HepG2 (cell line): ENCODE measurements around the gene ST7L. TPM values are rescaled to one million over a fixed set of nuclear protein-coding genes. Genes with fewer than 3 reads are reported as not detected.

Experiments
- ATAC-seq: fragments of 200-7000 bp; cut with Tn5 transposase; 3 replicates; pipeline ENCODE4 v1.9.1; 2020; ENCODE audit warnings: mild to moderate bottlenecking, moderate library complexity
- BruUV-seq: library from RNA; stranded (reverse); fragments of 400-500 nt; replicated peaks from 2 replicates; lab custom pipeline; 2021; lab: Mats Ljungman, UMichigan
- CTCF ChIA-PET: fragments of 300-600 bp; formaldehyde crosslinking; extraction: SDS; loops from one replicate; lab custom pipeline; 2021; ENCODE audit warnings: low total read pairs, inconsistent platforms, low intra/inter-chr PET ratio; lab: Yijun Ruan, JAX
- POLR2A ChIA-PET: fragments of 350-600 bp; sonication (Branson Sonifier 250); formaldehyde crosslinking; loops from one replicate; lab custom pipeline; 2020; ENCODE audit warnings: antibody characterized with exemption, inconsistent platforms; lab: Yijun Ruan, JAX
- DNase-seq: peaks from one replicate; pipeline ENCODE4 v3.0.0-alpha.2; 2015; ENCODE audit warnings: low spot score
- FAIRE-seq: peaks from 3 replicates; lab custom pipeline; 2011; peaks lifted over from hg19 to GRCh38; lab: Jason Lieb, UNC
- H2AFZ ChIP-seq: one replicate; pipeline ENCODE4 v1.6.1; 2011; ENCODE audit warnings: low read length, inconsistent platforms
- H3K27ac ChIP-seq: fragments of 300-600 bp; 3 replicates; pipeline ENCODE4 v1.8.0; 2011; ENCODE audit warnings: mixed run types, mild to moderate bottlenecking, mixed read lengths, low read length, inconsistent platforms; ENCODE audit not compliant: insufficient read depth; ENCODE audit errors: extremely low read length
- H3K27me3 ChIP-seq, 2 experiments: fragments of 200-600 bp in 1 of 2; 2 replicates in 1 of 2; 3 replicates in 1 of 2; pipeline versions ENCODE4 v1.6.0 to v1.8.0; 2011; ENCODE audit warnings: low read length in 2 of 2, mild to moderate bottlenecking in 2 of 2, moderate library complexity in 2 of 2, inconsistent platforms in 1 of 2; ENCODE audit not compliant: insufficient read depth in 2 of 2, control insufficient read depth in 1 of 2
- H3K36me3 ChIP-seq, 2 experiments: fragments of 200-600 bp in 1 of 2; replicated peaks in 1 of 2; 2 replicates in 1 of 2; 3 replicates in 1 of 2; pipeline versions ENCODE4 v1.5.1 to v1.8.0; 2011; ENCODE audit warnings: low read length in 2 of 2, inconsistent platforms in 1 of 2; ENCODE audit not compliant: insufficient read depth in 2 of 2, control insufficient read depth in 1 of 2
- H3K4me1 ChIP-seq: 2 replicates; pipeline ENCODE4 v1.5.1; 2012; ENCODE audit warnings: low read length, inconsistent platforms; ENCODE audit not compliant: insufficient read depth
- H3K4me2 ChIP-seq: 2 replicates; pipeline ENCODE4 v1.6.0; 2011; ENCODE audit warnings: low read depth, low read length, inconsistent platforms
- H3K4me3 ChIP-seq, 3 experiments: fragments of 200-600 bp in 1 of 3; sonication (generic), shearing (Covaris generic) in 1 of 3; replicated peaks in 1 of 3; 2 replicates each; pipeline ENCODE4 v1.5.1; 2011 to 2016; ENCODE audit warnings: low read length in 3 of 3, inconsistent platforms in 2 of 3, low read depth in 2 of 3, mild to moderate bottlenecking in 2 of 3, control low read depth in 1 of 3, mixed read lengths in 1 of 3; ENCODE audit not compliant: insufficient read depth in 1 of 3
- H3K79me2 ChIP-seq: one replicate; pipeline ENCODE4 v1.6.1; 2011; ENCODE audit warnings: low read length, inconsistent platforms; ENCODE audit not compliant: insufficient read depth
- H3K9ac ChIP-seq: 2 replicates; pipeline ENCODE4 v1.6.0; 2011; ENCODE audit warnings: mild to moderate bottlenecking, low read depth, low read length, inconsistent platforms; ENCODE audit not compliant: insufficient read depth
- H3K9me3 ChIP-seq: 2 replicates; pipeline ENCODE4 v1.5.1; 2012; ENCODE audit warnings: mild to moderate bottlenecking, low read length
- H4K20me1 ChIP-seq: 2 replicates; pipeline ENCODE4 v1.6.0; 2011; ENCODE audit warnings: inconsistent platforms, mild to moderate bottlenecking, low read length, moderate library complexity; ENCODE audit not compliant: insufficient read depth
- CENPBD1 ChIP-seq: sonication (generic); formaldehyde crosslinking; IDR thresholded peaks from 2 replicates; pipeline ENCODE4 v1.8.0; 2022; ENCODE audit warnings: missing genetic modification reagents, low read depth, mild to moderate bottlenecking, borderline replicate concordance
- CHD4 ChIP-seq: fragments of 200-600 bp; sonication (generic); IDR thresholded peaks from 2 replicates; pipeline ENCODE4 v1.7.0; 2017; ENCODE audit warnings: mild to moderate bottlenecking, low read length, borderline replicate concordance
- CTCF ChIP-seq: sonication (generic); formaldehyde crosslinking; IDR thresholded peaks from 2 replicates; pipeline ENCODE4 v1.5.0; 2020; ENCODE audit warnings: mild to moderate bottlenecking, missing genetic modification reagents, moderate library complexity
- IKZF4 ChIP-seq: sonication (generic); formaldehyde crosslinking; IDR thresholded peaks from 2 replicates; pipeline ENCODE4 v1.5.1; 2020; ENCODE audit warnings: borderline replicate concordance, mild to moderate bottlenecking, low read depth, missing genetic modification reagents; ENCODE audit errors: not compliant biosample characterization
- SAP130 ChIP-seq: IDR thresholded peaks from 2 replicates; pipeline ENCODE4 v1.6.1; 2016; ENCODE audit warnings: low read depth
- SMAD3 ChIP-seq: sonication (generic); formaldehyde crosslinking; IDR thresholded peaks from 2 replicates; pipeline ENCODE4 v1.4.0; 2020; ENCODE audit warnings: missing genetic modification reagents
- XRCC5 ChIP-seq: fragments of 200-400 bp; formaldehyde crosslinking; optimal IDR thresholded peaks from 2 replicates; pipeline ENCODE3; 2017; ENCODE audit warnings: mild to moderate bottlenecking, low read length
- ZBTB20 ChIP-seq: sonication (generic); formaldehyde crosslinking; IDR thresholded peaks from 2 replicates; pipeline ENCODE4 v1.8.1; 2023; ENCODE audit warnings: missing genetic modification reagents, low read depth, mild to moderate bottlenecking, borderline replicate concordance
- ZFP36L1 ChIP-seq: sonication (generic); formaldehyde crosslinking; IDR thresholded peaks from 2 replicates; pipeline ENCODE4 v1.8.0; 2022; ENCODE audit warnings: mild to moderate bottlenecking, missing genetic modification reagents, moderate library complexity
- ZNF12 ChIP-seq: sonication (generic); formaldehyde crosslinking; IDR thresholded peaks from 2 replicates; pipeline ENCODE4 v1.5.0; 2020; ENCODE audit warnings: missing genetic modification reagents
- ZNF263 ChIP-seq: sonication (generic); formaldehyde crosslinking; IDR thresholded peaks from 2 replicates; pipeline ENCODE4 v1.4.0; 2020; ENCODE audit warnings: missing genetic modification reagents
- ZNF337 ChIP-seq: sonication (generic); formaldehyde crosslinking; IDR thresholded peaks from 2 replicates; pipeline ENCODE4 v1.5.1; 2020; ENCODE audit warnings: missing genetic modification reagents, low read depth, mild to moderate bottlenecking, borderline replicate concordance
- WGBS: methylation state at CpG from one replicate; pipeline ENCODE4 v1.1.6; 2017; ENCODE audit warnings: low lambda C conversion rate; 5-methylcytosine and 5-hydroxymethylcytosine counted together
- in situ Hi-C: cut with HindIII; loops from 2 replicates; pipeline ENCODE4 v1.10.0; 2017; ENCODE audit warnings: low pct_unique_long_range_greater_than_20kb; ENCODE audit not compliant: extremely low pct_ligation_motif_present
- intact Hi-C: fragments of 100-400 bp; cut with micrococcal nuclease; formaldehyde crosslinking; loops from one replicate; pipeline ENCODE4 v1.10.0; 2022; ENCODE audit not compliant: unreplicated experiment
- polyA plus RNA-seq, 8 experiments: library from polyadenylated mRNA; depleted of rRNA in 3 of 8; stranded (reverse) in 7 of 8; unstranded in 1 of 8; fragments of >200 nt; fragmentation: Illumina TruSeq in 4 of 8; extraction: Trizol in 4 of 8; gene quantifications; 2 replicates each; pipeline versions ENCODE4 v1.2.1 to v1.2.3, GENCODE V29; 2011 to 2016; ENCODE audit warnings: low read depth in 4 of 8, missing spikeins in 1 of 8, mixed read lengths in 1 of 8; ENCODE audit not compliant: insufficient read depth in 1 of 8
- total RNA-seq, 5 experiments: library from RNA; depleted of rRNA; stranded (reverse); fragments of >200 nt; fragmentation: Illumina TruSeq; extraction: Trizol; gene quantifications; 2 replicates each; pipeline ENCODE4 v1.2.3, GENCODE V29; 2016; ENCODE audit warnings: low read depth in 1 of 5
- TF ChIP-seq, protein P1 (sequence below): sonication (generic); formaldehyde crosslinking; IDR thresholded peaks from 2 replicates; pipeline ENCODE4 v1.5.0; 2020; ENCODE audit warnings: missing genetic modification reagents

The ST7L gene
- total and polyA plus RNA-seq, 2 of the 13 experiments (the other 11 are each of a cell fraction or from before 2014, with no cell fraction given), result 8.6 to 19.9 TPM

GRCh38 chr1:112546076-112546475, 72.9 kb downstream of the ST7L start:
- no peak for ATAC-seq
- FAIRE-seq, result no peak
- H3K4me1 ChIP-seq, result no peaks in the 10 kb centered on the region
- H3K4me2 ChIP-seq, result no peak overlapping the region
- H3K4me3 ChIP-seq, result no peak overlapping the region
- no peak for TF ChIP-seq ZNF337 (CRISPR knock-in tag)
- H2AFZ ChIP-seq, result no peak overlapping the region
- H3K9ac ChIP-seq, result no peak overlapping the region
- CTCF ChIA-PET, result no interaction called here
- no TSS peak for BruUV-seq
- H3K27me3 ChIP-seq, result no peaks in the 10 kb centered on the region
- intact Hi-C loops, result no loop called here
- in situ Hi-C loops, result no loop called here
- H4K20me1 ChIP-seq, result no peaks in the 10 kb centered on the region
- H3K36me3 ChIP-seq, result 0 out of 5 replicates have a peak, but pooled peaks cover 0 to 6% of the 10 kb centered on the region in 2 experiments
- no peaks in the 10 kb centered on the region for H3K79me2 ChIP-seq
- no peak for DNase-seq
- H3K9me3 ChIP-seq, result no peaks in the 10 kb centered on the region
- no peak overlapping the region for H3K27ac ChIP-seq
- whole genome bisulfite sequencing, result 96% methylated on average over 2 of the region's 2 CpGs
- POLR2A ChIA-PET, result no interaction called here

- H3K79me2 ChIP-seq, result no peaks in the 10 kb centered on the region
- FAIRE-seq (no peak), DNase-seq (peak; percentile 4), ATAC-seq (no peak)
- H2AFZ ChIP-seq, result no peak overlapping the region
- no peak for TF ChIP-seq SMAD3 (CRISPR knock-in tag)
- no peak for TF ChIP-seq SAP130
- TF ChIP-seq, protein P1, sequence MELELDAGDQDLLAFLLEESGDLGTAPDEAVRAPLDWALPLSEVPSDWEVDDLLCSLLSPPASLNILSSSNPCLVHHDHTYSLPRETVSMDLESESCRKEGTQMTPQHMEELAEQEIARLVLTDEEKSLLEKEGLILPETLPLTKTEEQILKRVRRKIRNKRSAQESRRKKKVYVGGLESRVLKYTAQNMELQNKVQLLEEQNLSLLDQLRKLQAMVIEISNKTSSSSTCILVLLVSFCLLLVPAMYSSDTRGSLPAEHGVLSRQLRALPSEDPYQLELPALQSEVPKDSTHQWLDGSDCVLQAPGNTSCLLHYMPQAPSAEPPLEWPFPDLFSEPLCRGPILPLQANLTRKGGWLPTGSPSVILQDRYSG (CRISPR knock-in tag), result no peak
- no peak for TF ChIP-seq ZNF263 (CRISPR knock-in tag)
- no peak for TF ChIP-seq ZBTB20 (CRISPR knock-in tag)
- no peak for TF ChIP-seq ZFP36L1 (CRISPR knock-in tag)
- TF ChIP-seq CTCF (CRISPR knock-in tag), result no peak
- TF ChIP-seq CENPBD1 (CRISPR knock-in tag), result no peak
- no peak for TF ChIP-seq ZNF12 (CRISPR knock-in tag)
- no peak for TF ChIP-seq CHD4
- TF ChIP-seq IKZF4 (CRISPR knock-in tag), result no peak
- TF ChIP-seq XRCC5, result no peak
- 90% methylated on average over 3 of the region's 3 CpGs for WGBS
- peaks cover 0 to 7% of the 10 kb centered on the region in 2 experiments; a peak in 1 of 5 replicates for H3K36me3 ChIP-seq
- ChIA-PET CTCF (no interaction called here), POLR2A (interaction anchor here (1.2 to 1.5 kb wide), 2 partner anchors 151 to 155 kb away, joined by 3 to 4 read pairs; no protein-coding TSS in a partner anchor)
- no peak overlapping the region for H3K27ac ChIP-seq
- no peaks in the 10 kb centered on the region for H3K9me3 ChIP-seq
- H3K4me1 ChIP-seq, result no peaks in the 10 kb centered on the region
- in situ Hi-C loops (no loop called here), intact Hi-C loops (no loop called here)
- H4K20me1 ChIP-seq, result no peaks in the 10 kb centered on the region
- no TSS peak for BruUV-seq
- no peak overlapping the region for H3K4me2 ChIP-seq
- no peak overlapping the region for H3K9ac ChIP-seq
- no peak overlapping the region for H3K4me3 ChIP-seq
- H3K27me3 ChIP-seq, result no peaks in the 10 kb centered on the region
Observed at GRCh38 chr1:112544751-112545150, 74.2 kb downstream of the ST7L start.
